Activated B cell treated with CpG ODN at 0.5 μM for 24 hours (primary cell): ENCODE results near the gene EIF1AD. TPM values are rescaled to one million over a fixed set of nuclear protein-coding genes. Genes with fewer than 3 reads are reported as not detected.

Experiments
- ATAC-seq: fragments of 200-7000 bp; cut with Tn5 transposase; one replicate; pipeline ENCODE4 v1.10.0; 2021; ENCODE audit warnings: low read depth, mild to moderate bottlenecking, moderate library complexity
- CTCF ChIA-PET: fragments of 350-600 bp; sonication (Branson Sonifier 250); formaldehyde crosslinking; loops from one replicate; lab custom pipeline; 2021; ENCODE audit warnings: antibody characterized with exemption; lab: Charles Lee
- POLR2A ChIA-PET: fragments of 350-600 bp; sonication (Branson Sonifier 250); formaldehyde crosslinking; loops from one replicate; lab custom pipeline; 2021; ENCODE audit warnings: antibody characterized with exemption; lab: Charles Lee
- DNase-seq: peaks from one replicate; pipeline ENCODE4 v3.0.0; 2022
- H3K27ac Mint-ChIP-seq: one replicate; pipeline ENCODE4 v1.8.0; 2020; ENCODE audit warnings: mixed read lengths
- H3K27me3 Mint-ChIP-seq: one replicate; pipeline ENCODE4 v1.8.0; 2021; ENCODE audit warnings: mixed read lengths
- H3K36me3 Mint-ChIP-seq: one replicate; pipeline ENCODE4 v1.8.0; 2021; ENCODE audit warnings: low read depth, mixed read lengths
- H3K4me1 Mint-ChIP-seq: one replicate; pipeline ENCODE4 v1.8.0; 2021; ENCODE audit warnings: mixed read lengths
- H3K4me3 Mint-ChIP-seq: one replicate; pipeline ENCODE4 v1.8.0; 2020; ENCODE audit warnings: mild to moderate bottlenecking, mixed read lengths
- H3K9me3 Mint-ChIP-seq: one replicate; pipeline ENCODE4 v1.8.0; 2020; ENCODE audit warnings: mixed read lengths
- intact Hi-C: fragments of 100-400 bp; cut with micrococcal nuclease; formaldehyde crosslinking; loops from one replicate; pipeline ENCODE4 v1.15.1; 2024
- total RNA-seq: library from RNA; stranded (reverse); gene quantifications from 2 replicates; pipeline ENCODE4 v1.2.3, GENCODE V29; 2022
- TF ChIP-seq, protein P1 (sequence below): fragments of 200-600 bp; IDR thresholded peaks from one replicate; pipeline ENCODE4 v1.8.0; 2022; ENCODE audit warnings: antibody characterized with exemption, mild to moderate bottlenecking

Gene EIF1AD
- total RNA-seq, 1 donor from 2014 or later: 58.9 TPM

- H3K27me3 Mint-ChIP-seq: no peaks in the 10 kb centered on the region
- POLR2A ChIA-PET: interaction anchor here (0.6 to 1.8 kb wide), 12 partner anchors 99 to 412 kb away, joined by 3 to 16 read pairs (median 6); partner anchors contain the start of genes CCDC85B, CFL1, FIBP and KAT5
- H3K4me3 Mint-ChIP-seq: no peak overlapping the region
- H3K36me3 Mint-ChIP-seq: peaks cover 11% of the 10 kb centered on the region
- H3K4me1 Mint-ChIP-seq: peaks cover 5% of the 10 kb centered on the region
- CTCF ChIA-PET: interaction anchor here (0.6 to 6.1 kb wide), 8 partner anchors 10 to 277 kb away, joined by 3 to 67 read pairs (median 4); partner anchors contain the start of genes CCDC85B, KAT5 and MUS81
- intact Hi-C loops: loop anchor here (1.0 to 2.0 kb wide), 13 partner anchors 13 to 363 kb away; partner anchors contain the start of genes AP5B1, BANF1, C11orf68 and CFL1
- ATAC-seq (peak; percentile 99), DNase-seq (peak; percentile 67)
- H3K27ac Mint-ChIP-seq: peak overlapping the region; percentile 62
- TF ChIP-seq, protein P1, sequence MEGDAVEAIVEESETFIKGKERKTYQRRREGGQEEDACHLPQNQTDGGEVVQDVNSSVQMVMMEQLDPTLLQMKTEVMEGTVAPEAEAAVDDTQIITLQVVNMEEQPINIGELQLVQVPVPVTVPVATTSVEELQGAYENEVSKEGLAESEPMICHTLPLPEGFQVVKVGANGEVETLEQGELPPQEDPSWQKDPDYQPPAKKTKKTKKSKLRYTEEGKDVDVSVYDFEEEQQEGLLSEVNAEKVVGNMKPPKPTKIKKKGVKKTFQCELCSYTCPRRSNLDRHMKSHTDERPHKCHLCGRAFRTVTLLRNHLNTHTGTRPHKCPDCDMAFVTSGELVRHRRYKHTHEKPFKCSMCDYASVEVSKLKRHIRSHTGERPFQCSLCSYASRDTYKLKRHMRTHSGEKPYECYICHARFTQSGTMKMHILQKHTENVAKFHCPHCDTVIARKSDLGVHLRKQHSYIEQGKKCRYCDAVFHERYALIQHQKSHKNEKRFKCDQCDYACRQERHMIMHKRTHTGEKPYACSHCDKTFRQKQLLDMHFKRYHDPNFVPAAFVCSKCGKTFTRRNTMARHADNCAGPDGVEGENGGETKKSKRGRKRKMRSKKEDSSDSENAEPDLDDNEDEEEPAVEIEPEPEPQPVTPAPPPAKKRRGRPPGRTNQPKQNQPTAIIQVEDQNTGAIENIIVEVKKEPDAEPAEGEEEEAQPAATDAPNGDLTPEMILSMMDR: peak; percentile 75
- H3K9me3 Mint-ChIP-seq: no peaks in the 10 kb centered on the region
Observed at GRCh38 chr11:65988791-65989592, 13.0 kb downstream of the EIF1AD start.

GRCh38 chr11:65987336-65987735 lies 14.6 kb downstream of the EIF1AD start:
- H3K4me3 Mint-ChIP-seq: no peak overlapping the region
- no peak for ATAC-seq
- ChIA-PET POLR2A (interaction anchor here (1.7 to 1.8 kb wide), 2 partner anchors 98 to 102 kb away, joined by 6 to 16 read pairs; partner anchors contain the start of genes CCDC85B and FIBP), CTCF (interaction anchor here (1.4 to 6.1 kb wide), 3 partner anchors 97 to 207 kb away, joined by 5 to 67 read pairs (median 11); partner anchors contain the start of gene CCDC85B)
- TF ChIP-seq, protein P1: no peak
- no peaks in the 10 kb centered on the region for H3K27me3 Mint-ChIP-seq
- no peak overlapping the region for H3K27ac Mint-ChIP-seq
- no peaks in the 10 kb centered on the region for H3K9me3 Mint-ChIP-seq
- intact Hi-C loops: no loop called here
- H3K36me3 Mint-ChIP-seq: peaks cover 11% of the 10 kb centered on the region
- no peak for DNase-seq
- peaks cover 5% of the 10 kb centered on the region for H3K4me1 Mint-ChIP-seq

DNA sequence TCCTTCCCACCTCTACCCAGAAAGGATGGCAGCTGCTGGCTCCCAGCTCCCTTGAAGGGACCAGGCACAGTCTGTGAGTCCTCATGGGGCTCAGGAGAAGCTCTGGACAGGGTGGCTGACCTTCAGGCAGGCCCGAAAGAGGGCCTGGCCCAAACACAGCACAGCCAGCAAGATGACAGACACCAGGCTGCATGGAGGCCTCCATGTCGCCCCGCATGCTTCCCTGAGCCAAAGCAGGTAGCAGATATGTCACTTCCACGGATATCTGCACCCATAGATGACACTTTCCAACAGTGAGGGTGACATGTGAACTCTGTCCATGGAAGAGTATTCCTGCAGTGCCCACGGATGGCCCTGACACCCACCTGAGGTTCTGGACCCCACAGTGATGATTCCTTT lies 18.4 kb downstream of the EIF1AD start:
- DNase-seq: no peak
- POLR2A ChIA-PET: interaction anchor here (0.5 kb wide), 1 partner anchor 22 kb away, joined by 3 read pairs; no protein-coding TSS in a partner anchor
- TF ChIP-seq, protein P1: no peak
- ATAC-seq: no peak
- no peaks in the 10 kb centered on the region for H3K9me3 Mint-ChIP-seq
- no peak overlapping the region for H3K27ac Mint-ChIP-seq
- H3K4me3 Mint-ChIP-seq: no peak overlapping the region
- H3K4me1 Mint-ChIP-seq: no peaks in the 10 kb centered on the region
- H3K36me3 Mint-ChIP-seq: peaks cover 17% of the 10 kb centered on the region
- intact Hi-C loops: no loop called here
- CTCF ChIA-PET: interaction anchor here (2.2 kb wide), 1 partner anchor 99 kb away, joined by 13 read pairs; no protein-coding TSS in a partner anchor
- no peaks in the 10 kb centered on the region for H3K27me3 Mint-ChIP-seq

GRCh38 chr11:65982824-65983588 lies 19.0 kb downstream of the EIF1AD start:
- Mint-ChIP-seq H3K36me3 (peaks cover 22% of the 10 kb centered on the region), H3K27me3 (no peaks in the 10 kb centered on the region), H3K27ac (no peak overlapping the region), H3K4me1 (no peaks in the 10 kb centered on the region), H3K9me3 (no peaks in the 10 kb centered on the region), H3K4me3 (no peak overlapping the region)
- ChIA-PET CTCF (no interaction called here), POLR2A (interaction anchor here (0.5 kb wide), 1 partner anchor 22 kb away, joined by 3 read pairs; no protein-coding TSS in a partner anchor)
- ATAC-seq (no peak), DNase-seq (no peak)
- TF ChIP-seq, protein P1: no peak
- intact Hi-C loops: no loop called here
